ENCODE results near the gene NPIPB6.
A peak's percentile ranks its signal among the peaks of the same experiment; 100 is the strongest.

The NPIPB6 gene

DNA sequence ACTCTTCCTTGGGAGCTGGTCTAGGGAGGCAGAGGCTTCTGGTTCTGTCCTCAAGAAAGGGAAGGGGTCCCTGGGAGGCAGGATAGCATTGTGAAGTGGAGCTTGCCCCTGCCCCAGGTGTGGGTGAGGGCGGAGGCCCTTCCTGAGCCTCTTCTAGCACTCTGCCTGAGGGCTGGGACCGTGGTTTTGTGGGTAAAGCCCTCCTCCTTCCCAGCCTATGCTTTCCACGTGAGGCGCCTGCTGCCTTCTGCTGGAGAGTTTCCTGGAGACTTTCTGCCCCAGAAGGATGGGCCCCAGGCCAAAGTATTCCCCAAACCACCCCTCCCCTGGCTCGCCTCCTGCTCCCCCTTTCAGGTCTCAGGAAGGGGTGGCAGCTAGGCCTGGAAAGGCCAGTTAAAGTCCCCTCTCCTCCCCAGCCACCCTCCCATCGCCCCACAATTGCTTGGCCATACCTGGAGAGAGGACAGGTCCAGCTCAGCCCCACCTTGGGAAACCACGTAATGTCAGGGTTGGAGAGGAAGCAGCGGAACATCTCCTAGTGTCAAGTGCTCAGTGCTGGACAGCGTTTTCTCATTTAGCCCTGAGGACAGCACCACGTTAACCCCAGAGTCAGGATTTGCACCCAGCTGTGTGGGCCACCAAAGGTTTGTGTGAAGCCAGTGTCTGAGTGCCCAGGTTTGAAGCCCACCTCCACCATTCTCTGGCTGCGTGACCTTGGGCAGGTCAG, 65.4 kb downstream of the NPIPB6 start:
- no peak for DNase-seq (ENCODE audit: low read depth, low spot score)
- TF ChIP-seq, protein P1, sequence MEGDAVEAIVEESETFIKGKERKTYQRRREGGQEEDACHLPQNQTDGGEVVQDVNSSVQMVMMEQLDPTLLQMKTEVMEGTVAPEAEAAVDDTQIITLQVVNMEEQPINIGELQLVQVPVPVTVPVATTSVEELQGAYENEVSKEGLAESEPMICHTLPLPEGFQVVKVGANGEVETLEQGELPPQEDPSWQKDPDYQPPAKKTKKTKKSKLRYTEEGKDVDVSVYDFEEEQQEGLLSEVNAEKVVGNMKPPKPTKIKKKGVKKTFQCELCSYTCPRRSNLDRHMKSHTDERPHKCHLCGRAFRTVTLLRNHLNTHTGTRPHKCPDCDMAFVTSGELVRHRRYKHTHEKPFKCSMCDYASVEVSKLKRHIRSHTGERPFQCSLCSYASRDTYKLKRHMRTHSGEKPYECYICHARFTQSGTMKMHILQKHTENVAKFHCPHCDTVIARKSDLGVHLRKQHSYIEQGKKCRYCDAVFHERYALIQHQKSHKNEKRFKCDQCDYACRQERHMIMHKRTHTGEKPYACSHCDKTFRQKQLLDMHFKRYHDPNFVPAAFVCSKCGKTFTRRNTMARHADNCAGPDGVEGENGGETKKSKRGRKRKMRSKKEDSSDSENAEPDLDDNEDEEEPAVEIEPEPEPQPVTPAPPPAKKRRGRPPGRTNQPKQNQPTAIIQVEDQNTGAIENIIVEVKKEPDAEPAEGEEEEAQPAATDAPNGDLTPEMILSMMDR (IDR thresholded peaks at IDR 0.05; ENCODE audit: low read depth, low read length), result no peak
- H3K4me3 ChIP-seq (ENCODE audit: low read depth, low read length), result no peak overlapping the region
- in situ Hi-C loops (cut with HindIII; ENCODE audit: low sequenced_read_pairs), result no loop called here

DNA sequence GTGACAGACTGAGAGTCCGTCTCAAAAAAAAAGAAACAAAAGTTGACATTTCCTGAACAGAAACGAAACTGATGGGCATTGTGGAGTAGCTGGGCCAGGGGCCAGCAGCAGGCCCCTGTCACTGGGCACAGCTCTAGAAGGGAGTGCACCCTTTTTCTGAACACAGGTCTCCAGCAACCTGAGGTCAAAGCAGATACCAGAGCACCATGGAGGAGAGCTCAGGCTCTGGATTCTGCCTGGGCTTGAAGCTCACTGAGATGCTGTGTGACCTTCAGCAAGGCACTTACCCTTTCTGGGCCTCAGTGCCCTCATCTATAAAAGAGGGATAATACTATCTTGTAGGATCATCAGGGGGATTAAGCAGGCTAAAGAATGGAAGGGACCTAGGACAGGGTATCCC, 66.0 kb downstream of the NPIPB6 start:
- in situ Hi-C loops (cut with HindIII; ENCODE audit: low sequenced_read_pairs), result no loop called here
- TF ChIP-seq, protein P1 (IDR thresholded peaks at IDR 0.05; ENCODE audit: low read depth, low read length), result no peak
- DNase-seq (ENCODE audit: low read depth, low spot score), result no peak
- no peak overlapping the region for H3K4me3 ChIP-seq (ENCODE audit: low read depth, low read length)

DNA sequence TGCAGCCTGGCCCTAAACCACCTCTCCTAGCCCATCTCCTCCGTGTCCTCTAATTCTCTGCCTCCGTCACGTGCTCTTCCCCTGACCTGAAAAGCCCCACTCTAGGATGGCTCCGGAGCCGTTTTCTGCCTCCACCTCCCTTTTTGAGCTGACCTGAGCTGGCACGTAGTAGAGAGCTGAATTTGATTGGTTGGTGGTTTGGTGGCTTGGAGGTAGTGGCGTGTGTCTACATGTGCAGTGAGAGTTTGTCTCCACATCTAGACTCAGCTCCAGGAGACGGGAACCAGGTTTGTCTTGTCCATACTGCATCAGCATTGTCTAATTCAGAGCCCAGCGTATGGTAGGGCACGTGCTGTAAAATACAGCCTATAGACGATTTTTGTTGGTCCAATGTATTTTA, 68.0 kb downstream of the NPIPB6 start:
- no peak overlapping the region for H3K4me3 ChIP-seq (ENCODE audit: low read depth, low read length)
- DNase-seq (ENCODE audit: low read depth, low spot score), result no peak
- TF ChIP-seq, protein P1 (IDR thresholded peaks at IDR 0.05; ENCODE audit: low read depth, low read length), result no peak
- in situ Hi-C loops (cut with HindIII; ENCODE audit: low sequenced_read_pairs), result no loop called here

DNA sequence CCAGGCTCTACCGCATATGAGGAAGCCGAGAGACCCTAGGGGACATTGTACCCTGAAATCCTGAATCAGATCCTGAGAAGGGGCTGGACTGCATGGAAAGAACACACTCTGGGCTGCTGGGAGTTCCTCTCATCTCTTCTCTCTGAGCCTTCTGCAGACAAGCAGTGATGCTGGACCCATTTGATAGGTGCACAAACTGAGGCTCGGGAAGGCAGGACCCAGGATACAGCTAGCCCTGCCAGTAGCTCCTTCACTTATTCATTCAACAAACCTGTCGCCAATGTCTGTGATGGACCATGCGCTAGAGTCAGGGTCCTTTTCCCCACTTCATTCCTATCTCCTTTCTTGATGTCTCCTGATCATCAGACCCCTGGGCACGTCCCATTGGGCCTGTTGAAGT, 69.1 kb downstream of the NPIPB6 start:
- no peak overlapping the region for H3K4me3 ChIP-seq (ENCODE audit: low read depth, low read length)
- no peak for DNase-seq (ENCODE audit: low read depth, low spot score)
- TF ChIP-seq, protein P1 (IDR thresholded peaks at IDR 0.05; ENCODE audit: low read depth, low read length), result no peak
- in situ Hi-C loops (cut with HindIII; ENCODE audit: low sequenced_read_pairs), result no loop called here

DNA sequence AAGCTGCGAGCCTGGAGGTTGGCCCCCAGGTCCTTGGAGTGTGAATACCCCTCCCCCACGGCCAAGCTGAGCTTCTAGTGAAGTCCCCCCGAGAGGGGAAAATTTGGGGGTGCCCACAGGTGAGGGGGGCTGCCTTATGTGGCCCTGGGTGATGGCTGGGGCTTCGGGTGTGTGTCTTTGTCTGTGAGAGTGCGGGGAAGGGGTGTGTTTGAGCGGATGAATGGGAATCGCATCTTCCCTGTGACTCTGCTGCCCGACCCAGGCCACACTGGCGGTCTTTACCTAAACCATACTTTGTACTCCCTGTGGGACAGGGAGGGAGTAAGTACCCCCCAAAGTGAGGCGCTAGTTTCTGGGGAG, 69.7 kb downstream of the NPIPB6 start:
- no peak overlapping the region for H3K4me3 ChIP-seq (ENCODE audit: low read depth, low read length)
- in situ Hi-C loops (cut with HindIII; ENCODE audit: low sequenced_read_pairs), result no loop called here
- TF ChIP-seq, protein P1 (IDR thresholded peaks at IDR 0.05; ENCODE audit: low read depth, low read length), result no peak
- DNase-seq (ENCODE audit: low read depth, low spot score), result no peak

DNA sequence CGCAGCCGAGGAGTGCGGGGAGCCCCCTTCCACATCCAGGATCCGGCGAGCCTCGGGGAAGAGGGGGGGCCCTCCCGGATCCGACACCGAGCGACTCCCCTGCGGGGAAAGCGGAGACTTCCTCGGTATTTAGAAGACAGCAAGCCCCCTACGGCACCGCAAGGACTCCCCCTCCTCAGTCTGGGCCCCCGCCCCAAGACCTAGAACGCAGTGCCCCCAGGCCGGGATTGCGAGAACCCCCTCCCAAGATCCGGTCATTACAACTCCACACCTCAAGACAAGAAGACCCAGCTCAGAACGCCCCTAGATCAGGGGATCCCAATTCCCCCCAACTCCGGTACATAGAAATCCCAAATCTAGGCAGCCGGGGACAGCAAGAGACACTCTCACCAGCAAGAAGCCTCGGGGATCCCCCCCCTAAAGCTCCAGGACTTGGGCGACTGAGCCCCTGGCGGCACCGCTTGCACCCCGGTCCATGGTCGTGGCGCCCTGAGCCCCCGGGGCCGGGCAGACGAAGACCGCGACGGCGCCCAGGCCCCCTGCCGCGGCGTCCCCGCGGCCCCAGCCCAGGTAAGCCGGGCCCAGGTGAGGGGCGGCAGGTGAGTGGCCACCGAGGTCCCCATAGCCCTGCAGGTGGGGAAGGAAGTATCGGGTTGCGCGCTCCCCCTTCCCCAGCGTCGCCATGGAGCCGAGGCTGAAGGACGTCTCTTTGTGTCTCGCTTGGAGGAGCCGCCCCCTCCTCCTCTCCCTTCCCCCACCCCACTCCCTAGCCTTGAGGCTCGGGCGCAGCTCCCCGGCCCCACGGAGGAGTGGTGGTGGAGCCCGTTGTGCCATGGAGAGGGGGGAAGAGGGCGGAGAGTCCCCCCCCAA, 70.3 kb downstream of the NPIPB6 start:
- DNase-seq (ENCODE audit: low read depth, low spot score), result no peak
- H3K4me3 ChIP-seq (ENCODE audit: low read depth, low read length), result peak overlapping the region; percentile 37
- TF ChIP-seq, protein P1 (IDR thresholded peaks at IDR 0.05; ENCODE audit: low read depth, low read length), result no peak
- in situ Hi-C loops (cut with HindIII; ENCODE audit: low sequenced_read_pairs), result no loop called here

Measured in astrocyte of the spinal cord (primary cell).